ENCODE data around the gene NLRP6.

The NLRP6 gene

GRCh38 chr11:279040-279965 lies 1.1 kb downstream of the NLRP6 start:
- ChIA-PET POLR2A (interaction anchor here (0.6 kb wide), 1 partner anchor 244 kb away, joined by 6 read pairs; no protein-coding TSS in a partner anchor), CTCF (interaction anchor here (1.0 to 4.0 kb wide), 3 partner anchors 11 to 28 kb away, joined by 3 to 11 read pairs (median 3); no protein-coding TSS in a partner anchor)
- no peak for DNase-seq (ENCODE audit: extremely low spot score)
- no peak for TF ChIP-seq CTCF (IDR thresholded peaks at IDR 0.05; ENCODE audit: control extremely low read depth, extremely low read depth, low read depth, missing control alignments)

- no peak for DNase-seq (ENCODE audit: extremely low spot score)
- no peak for TF ChIP-seq CTCF (IDR thresholded peaks at IDR 0.05; ENCODE audit: control extremely low read depth, extremely low read depth, low read depth, missing control alignments)
- ChIA-PET POLR2A (no interaction called here), CTCF (interaction anchor here (4.0 kb wide), 1 partner anchor 29 kb away, joined by 11 read pairs; no protein-coding TSS in a partner anchor)
These were observed 1.9 kb downstream of the NLRP6 start for GRCh38 chr11:279966-280705.

- no peak for DNase-seq (ENCODE audit: extremely low spot score)
- CTCF ChIA-PET, result interaction anchor here (4.0 kb wide), 1 partner anchor 30 kb away, joined by 11 read pairs; no protein-coding TSS in a partner anchor
- TF ChIP-seq CTCF (IDR thresholded peaks at IDR 0.05; ENCODE audit: control extremely low read depth, extremely low read depth, low read depth, missing control alignments), result no peak
- POLR2A ChIA-PET, result no interaction called here
These were observed 2.7 kb downstream of the NLRP6 start for GRCh38 chr11:280706-281485.

GRCh38 chr11:281486-282161 lies 3.4 kb downstream of the NLRP6 start:
- no peak for TF ChIP-seq CTCF (IDR thresholded peaks at IDR 0.05; ENCODE audit: control extremely low read depth, extremely low read depth, low read depth, missing control alignments)
- ChIA-PET POLR2A (no interaction called here), CTCF (interaction anchor here (0.6 to 4.0 kb wide), 3 partner anchors 23 to 31 kb away, joined by 3 to 11 read pairs (median 3); no protein-coding TSS in a partner anchor)
- no peak for DNase-seq (ENCODE audit: extremely low spot score)

- DNase-seq (ENCODE audit: extremely low spot score), result no peak
- ChIA-PET POLR2A (no interaction called here), CTCF (interaction anchor here (0.6 to 4.0 kb wide), 3 partner anchors 24 to 31 kb away, joined by 3 to 11 read pairs (median 3); no protein-coding TSS in a partner anchor)
- no peak for TF ChIP-seq CTCF (IDR thresholded peaks at IDR 0.05; ENCODE audit: control extremely low read depth, extremely low read depth, low read depth, missing control alignments)
These were observed 4.0 kb downstream of the NLRP6 start for GRCh38 chr11:282171-282570.

All from GM10248 (cell line).